Measurements from ENCODE around the gene CDCA4.
"Not testable (repeated sequence)": the region's sequence is repeated elsewhere in the genome, so short reads cannot be mapped to it uniquely, and the experiment has no call there.

CDCA4 gene

DNA sequence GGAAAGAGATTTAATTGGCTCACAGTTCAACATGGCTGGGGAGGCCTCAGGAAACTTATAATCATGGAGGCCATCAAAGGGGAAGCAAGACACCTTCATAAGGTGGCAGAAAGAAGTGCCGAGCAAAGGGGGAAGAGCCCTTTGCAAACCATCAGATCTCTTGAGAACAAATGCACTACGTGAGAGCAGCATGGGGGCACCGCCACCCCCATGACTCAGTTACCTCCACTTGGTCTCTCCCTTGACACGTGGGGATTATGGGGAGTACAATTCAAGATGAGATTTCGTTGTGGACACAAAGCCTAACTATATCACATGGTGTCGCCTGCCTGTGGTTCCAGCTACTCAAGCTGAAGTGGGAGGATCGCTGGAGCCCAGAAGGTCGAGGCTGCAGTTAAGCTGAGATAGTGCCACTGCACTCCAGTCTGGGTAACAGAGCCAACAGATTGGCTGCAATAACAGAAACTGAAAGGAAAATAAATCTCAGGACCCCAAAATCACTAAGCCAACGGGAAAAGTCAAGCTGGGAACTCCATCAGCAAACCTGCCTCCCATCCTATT is 10.0 kb upstream of the CDCA4 start:
- Histone ChIP-seq H3K27me3 (ENCODE audit: insufficient read depth, low read depth, severe bottlenecking) (no peaks in the 10 kb centered on the region), H3K4me3 (ENCODE audit: low read depth, low read length) (no peak overlapping the region), H3K36me3 (no peaks in the 10 kb centered on the region), H3K27ac (no peak overlapping the region), H3K9me3 (ENCODE audit: severe bottlenecking) (no peaks in the 10 kb centered on the region)
- no peak for DNase-seq
- TF ChIP-seq, protein P1, sequence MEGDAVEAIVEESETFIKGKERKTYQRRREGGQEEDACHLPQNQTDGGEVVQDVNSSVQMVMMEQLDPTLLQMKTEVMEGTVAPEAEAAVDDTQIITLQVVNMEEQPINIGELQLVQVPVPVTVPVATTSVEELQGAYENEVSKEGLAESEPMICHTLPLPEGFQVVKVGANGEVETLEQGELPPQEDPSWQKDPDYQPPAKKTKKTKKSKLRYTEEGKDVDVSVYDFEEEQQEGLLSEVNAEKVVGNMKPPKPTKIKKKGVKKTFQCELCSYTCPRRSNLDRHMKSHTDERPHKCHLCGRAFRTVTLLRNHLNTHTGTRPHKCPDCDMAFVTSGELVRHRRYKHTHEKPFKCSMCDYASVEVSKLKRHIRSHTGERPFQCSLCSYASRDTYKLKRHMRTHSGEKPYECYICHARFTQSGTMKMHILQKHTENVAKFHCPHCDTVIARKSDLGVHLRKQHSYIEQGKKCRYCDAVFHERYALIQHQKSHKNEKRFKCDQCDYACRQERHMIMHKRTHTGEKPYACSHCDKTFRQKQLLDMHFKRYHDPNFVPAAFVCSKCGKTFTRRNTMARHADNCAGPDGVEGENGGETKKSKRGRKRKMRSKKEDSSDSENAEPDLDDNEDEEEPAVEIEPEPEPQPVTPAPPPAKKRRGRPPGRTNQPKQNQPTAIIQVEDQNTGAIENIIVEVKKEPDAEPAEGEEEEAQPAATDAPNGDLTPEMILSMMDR (IDR thresholded peaks at IDR 0.05; ENCODE audit: low read depth, low read length) = no peak

DNA sequence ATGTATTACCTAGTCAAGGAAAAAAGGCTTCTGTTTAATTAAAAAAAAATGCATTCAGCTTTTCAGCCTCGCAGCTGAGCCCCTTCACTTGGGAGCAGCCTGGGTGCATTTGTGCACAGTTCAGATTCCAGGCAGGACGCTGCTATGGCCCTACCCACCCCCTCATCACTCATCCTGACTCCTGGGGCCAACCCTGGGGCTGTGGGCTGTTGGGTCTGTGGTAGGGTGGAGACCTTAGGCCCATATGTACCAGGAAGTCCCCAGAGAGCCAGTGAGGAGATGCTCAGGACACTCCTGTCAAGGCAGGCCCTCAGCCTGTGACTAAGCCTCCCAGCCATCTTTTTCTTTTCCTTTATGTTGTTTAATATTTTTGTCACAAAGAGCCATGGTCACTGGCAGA is 9.3 kb upstream of the CDCA4 start:
- DNase-seq = no peak
- no peaks in the 10 kb centered on the region for H3K27me3 ChIP-seq (ENCODE audit: insufficient read depth, low read depth, severe bottlenecking)
- H3K36me3 ChIP-seq = no peaks in the 10 kb centered on the region
- no peak overlapping the region for H3K27ac ChIP-seq
- TF ChIP-seq, protein P1 (IDR thresholded peaks at IDR 0.05; ENCODE audit: low read depth, low read length) = no peak
- no peak overlapping the region for H3K4me3 ChIP-seq (ENCODE audit: low read depth, low read length)
- H3K9me3 ChIP-seq (ENCODE audit: severe bottlenecking) = no peaks in the 10 kb centered on the region

DNA sequence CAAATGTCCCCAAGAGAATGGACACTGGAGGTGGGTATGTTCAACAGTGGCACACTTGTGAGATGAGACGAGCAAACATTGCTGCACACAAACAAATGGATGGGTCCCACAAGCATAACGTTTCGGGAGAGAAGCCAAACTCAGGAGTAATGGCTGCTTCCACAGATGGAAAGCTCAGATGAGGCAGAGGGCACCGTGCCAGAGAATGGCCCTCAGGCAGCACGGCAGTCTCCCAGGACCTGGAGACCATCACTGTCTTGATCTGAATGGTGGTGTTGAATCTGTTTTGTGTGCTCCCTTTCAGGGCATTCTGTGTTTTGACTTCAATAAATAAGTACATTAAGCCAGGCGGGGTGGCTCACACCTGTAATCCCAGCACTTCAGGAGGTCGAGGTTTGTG is 8.5 kb upstream of the CDCA4 start:
- H3K9me3 ChIP-seq (ENCODE audit: severe bottlenecking) = no peaks in the 10 kb centered on the region
- no peaks in the 10 kb centered on the region for H3K36me3 ChIP-seq
- H3K27me3 ChIP-seq (ENCODE audit: insufficient read depth, low read depth, severe bottlenecking) = no peaks in the 10 kb centered on the region
- H3K4me3 ChIP-seq (ENCODE audit: low read depth, low read length) = no peak overlapping the region
- TF ChIP-seq, protein P1 (IDR thresholded peaks at IDR 0.05; ENCODE audit: low read depth, low read length) = no peak
- DNase-seq = no peak
- H3K27ac ChIP-seq = no peak overlapping the region

DNA sequence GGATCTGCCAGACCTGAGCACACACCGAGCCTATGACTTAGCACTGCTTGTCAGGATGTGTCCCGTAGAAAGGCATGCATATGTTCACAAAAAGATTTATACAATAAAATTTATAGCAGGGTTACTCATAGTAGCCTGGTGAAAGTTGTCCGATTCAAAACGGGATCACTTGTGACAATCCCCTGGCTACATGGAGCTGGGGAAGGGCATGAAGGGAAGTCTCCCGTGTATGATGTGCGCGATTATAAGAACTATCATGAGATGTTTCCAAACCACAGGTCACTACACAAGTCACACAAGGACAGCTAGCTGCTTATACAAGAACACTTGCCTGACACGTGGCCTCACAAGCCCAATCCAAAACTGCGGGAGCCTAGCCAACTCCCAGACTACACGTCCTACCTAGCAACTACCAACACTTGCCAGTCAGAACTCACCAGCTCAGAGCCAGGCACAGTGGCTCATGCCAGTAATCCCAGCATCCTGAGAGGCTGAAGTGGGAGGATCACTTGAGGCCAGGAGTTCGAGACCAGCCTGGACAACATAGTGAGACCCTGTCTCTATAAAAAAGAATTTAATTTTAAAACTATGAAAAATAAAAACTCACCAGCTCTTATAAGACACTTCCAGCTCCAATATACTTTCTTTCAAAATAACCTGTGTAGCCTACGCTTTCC is 7.5 kb upstream of the CDCA4 start:
- TF ChIP-seq, protein P1 (IDR thresholded peaks at IDR 0.05; ENCODE audit: low read depth, low read length) = no peak
- no peak overlapping the region for H3K4me3 ChIP-seq (ENCODE audit: low read depth, low read length)
- H3K36me3 ChIP-seq = no peaks in the 10 kb centered on the region
- H3K9me3 ChIP-seq (ENCODE audit: severe bottlenecking) = no peaks in the 10 kb centered on the region
- H3K27me3 ChIP-seq (ENCODE audit: insufficient read depth, low read depth, severe bottlenecking) = no peaks in the 10 kb centered on the region
- DNase-seq = no peak
- no peak overlapping the region for H3K27ac ChIP-seq

DNA sequence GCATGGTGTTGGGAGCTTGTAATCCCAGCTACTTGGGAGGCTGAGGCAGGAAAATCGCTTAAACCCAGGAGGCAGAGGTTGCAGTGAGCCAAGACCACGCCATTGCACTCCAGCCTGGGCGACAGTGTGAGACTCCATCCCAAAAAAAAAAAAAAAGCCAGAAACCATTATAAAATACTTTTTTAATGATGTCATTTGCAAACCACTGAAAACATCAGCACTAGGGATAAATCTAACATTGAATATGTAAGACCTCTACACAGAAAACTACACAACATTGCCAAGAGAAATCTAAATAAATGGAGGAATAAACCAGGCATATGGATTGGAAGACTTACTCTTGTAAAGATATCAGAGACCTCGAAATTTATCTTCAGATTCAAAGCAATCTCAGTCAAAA is 6.8 kb upstream of the CDCA4 start:
- H3K27ac ChIP-seq = not testable (repeated sequence)

DNA sequence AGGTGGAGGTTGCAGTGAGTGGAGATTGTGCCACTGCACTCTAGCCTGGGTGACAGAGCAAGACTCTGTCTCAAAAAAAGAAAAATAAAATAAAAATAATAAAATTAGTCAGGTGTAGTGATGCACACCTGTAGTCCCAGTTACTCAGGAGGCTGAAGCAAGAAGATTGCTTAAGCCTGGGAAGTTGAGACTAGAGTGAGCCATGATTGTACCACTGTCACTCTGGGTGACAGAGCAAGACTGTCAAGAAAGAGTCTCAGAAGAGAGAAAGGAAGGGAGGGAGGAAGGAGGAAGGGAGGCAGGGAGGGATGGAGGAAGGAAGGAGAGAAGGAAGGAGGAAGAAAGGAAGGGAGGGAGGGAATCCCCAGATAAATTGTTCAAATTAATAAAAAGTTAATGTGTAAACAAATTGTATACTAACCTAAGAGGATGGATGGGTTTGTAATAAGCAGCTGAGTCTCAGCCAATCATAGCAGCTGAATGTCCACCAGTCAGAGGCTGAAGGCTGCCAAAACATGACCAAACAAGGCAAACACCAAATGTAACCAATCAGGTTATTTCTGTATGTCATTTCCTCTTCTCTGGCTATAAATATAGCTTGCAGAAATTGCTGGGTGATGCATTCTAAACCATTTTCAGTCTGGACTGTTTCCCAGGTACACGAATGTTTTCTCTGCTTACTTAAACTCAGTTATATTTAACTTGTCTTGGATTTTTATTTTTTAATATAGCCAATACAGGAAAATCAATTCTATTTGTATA is 6.1 kb upstream of the CDCA4 start:
- DNase-seq = no peak
- TF ChIP-seq, protein P1 (IDR thresholded peaks at IDR 0.05; ENCODE audit: low read depth, low read length) = no peak
- Histone ChIP-seq H3K27ac (no peak overlapping the region), H3K27me3 (ENCODE audit: insufficient read depth, low read depth, severe bottlenecking) (no peaks in the 10 kb centered on the region), H3K4me3 (ENCODE audit: low read depth, low read length) (no peak overlapping the region), H3K36me3 (no peaks in the 10 kb centered on the region), H3K9me3 (ENCODE audit: severe bottlenecking) (no peaks in the 10 kb centered on the region)

More for the DNA sequence above, 6.8 kb upstream of the CDCA4 start:
- not testable (repeated sequence) for H3K27me3 ChIP-seq (ENCODE audit: insufficient read depth, low read depth, severe bottlenecking); H3K9me3 ChIP-seq (ENCODE audit: severe bottlenecking); DNase-seq; H3K36me3 ChIP-seq; H3K4me3 ChIP-seq (ENCODE audit: low read depth, low read length)

All from WERI-Rb-1 (cell line).